ENCODE results near the gene TSPAN33.

The TSPAN33 gene

DNA sequence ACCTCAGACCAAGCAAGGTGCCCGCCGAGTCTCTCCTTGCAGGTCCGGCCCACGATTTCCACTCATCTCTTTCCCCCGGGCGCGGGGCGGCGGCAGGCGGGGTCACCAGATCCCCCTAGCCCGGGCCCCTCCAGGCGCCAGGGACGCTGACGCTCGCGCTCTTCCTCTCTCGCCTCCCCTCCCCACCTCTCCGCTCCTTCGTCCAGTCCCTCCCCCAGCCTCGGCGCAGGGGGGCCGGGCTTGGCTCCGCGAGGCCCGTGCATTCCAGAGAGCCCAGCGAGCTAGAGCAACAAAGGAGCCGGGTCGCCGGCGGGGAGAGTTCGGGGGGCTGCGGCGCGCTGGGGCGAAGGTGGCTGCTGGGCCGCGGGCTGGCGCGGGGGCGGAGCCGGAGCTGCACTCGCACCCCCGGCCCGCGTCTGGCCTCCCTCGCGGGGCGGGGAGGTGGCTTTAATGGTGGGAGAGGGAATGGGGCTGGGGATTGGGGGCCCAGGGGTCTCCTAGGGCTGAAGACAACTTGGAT, 43.9 kb downstream of the TSPAN33 start, which contains the start of gene SMO (continued):
- TF ChIP-seq, protein P1, sequence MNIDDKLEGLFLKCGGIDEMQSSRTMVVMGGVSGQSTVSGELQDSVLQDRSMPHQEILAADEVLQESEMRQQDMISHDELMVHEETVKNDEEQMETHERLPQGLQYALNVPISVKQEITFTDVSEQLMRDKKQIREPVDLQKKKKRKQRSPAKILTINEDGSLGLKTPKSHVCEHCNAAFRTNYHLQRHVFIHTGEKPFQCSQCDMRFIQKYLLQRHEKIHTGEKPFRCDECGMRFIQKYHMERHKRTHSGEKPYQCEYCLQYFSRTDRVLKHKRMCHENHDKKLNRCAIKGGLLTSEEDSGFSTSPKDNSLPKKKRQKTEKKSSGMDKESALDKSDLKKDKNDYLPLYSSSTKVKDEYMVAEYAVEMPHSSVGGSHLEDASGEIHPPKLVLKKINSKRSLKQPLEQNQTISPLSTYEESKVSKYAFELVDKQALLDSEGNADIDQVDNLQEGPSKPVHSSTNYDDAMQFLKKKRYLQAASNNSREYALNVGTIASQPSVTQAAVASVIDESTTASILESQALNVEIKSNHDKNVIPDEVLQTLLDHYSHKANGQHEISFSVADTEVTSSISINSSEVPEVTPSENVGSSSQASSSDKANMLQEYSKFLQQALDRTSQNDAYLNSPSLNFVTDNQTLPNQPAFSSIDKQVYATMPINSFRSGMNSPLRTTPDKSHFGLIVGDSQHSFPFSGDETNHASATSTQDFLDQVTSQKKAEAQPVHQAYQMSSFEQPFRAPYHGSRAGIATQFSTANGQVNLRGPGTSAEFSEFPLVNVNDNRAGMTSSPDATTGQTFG (tag by site-specific recombination; IDR thresholded peaks at IDR 0.05; ENCODE audit: borderline replicate concordance): no peak
- TF ChIP-seq KLF8 (tag by site-specific recombination; IDR thresholded peaks at IDR 0.05): no peak; the same call in 1 of the 2 replicates
- no peak for TF ChIP-seq PRDM1 (tag by site-specific recombination; IDR thresholded peaks at IDR 0.05)
- no peak for TF ChIP-seq ZNF19 (tag by site-specific recombination; IDR thresholded peaks at IDR 0.05; ENCODE audit: low read depth)
- no peak for TF ChIP-seq ZNF837 (tag by site-specific recombination; IDR thresholded peaks at IDR 0.05)
- TF ChIP-seq ZNF155 (tag by site-specific recombination; IDR thresholded peaks at IDR 0.05): no peak
- peak; percentile 55; the same call in 1 of the 2 replicates for TF ChIP-seq KLF9 (tag by site-specific recombination; IDR thresholded peaks at IDR 0.05; ENCODE audit: low read depth)
- TF ChIP-seq ZNF175 (tag by site-specific recombination; IDR thresholded peaks at IDR 0.05): no peak
- TF ChIP-seq ZFP41 (tag by site-specific recombination; IDR thresholded peaks at IDR 0.05; ENCODE audit: borderline replicate concordance): no peak
- TF ChIP-seq, protein P2, sequence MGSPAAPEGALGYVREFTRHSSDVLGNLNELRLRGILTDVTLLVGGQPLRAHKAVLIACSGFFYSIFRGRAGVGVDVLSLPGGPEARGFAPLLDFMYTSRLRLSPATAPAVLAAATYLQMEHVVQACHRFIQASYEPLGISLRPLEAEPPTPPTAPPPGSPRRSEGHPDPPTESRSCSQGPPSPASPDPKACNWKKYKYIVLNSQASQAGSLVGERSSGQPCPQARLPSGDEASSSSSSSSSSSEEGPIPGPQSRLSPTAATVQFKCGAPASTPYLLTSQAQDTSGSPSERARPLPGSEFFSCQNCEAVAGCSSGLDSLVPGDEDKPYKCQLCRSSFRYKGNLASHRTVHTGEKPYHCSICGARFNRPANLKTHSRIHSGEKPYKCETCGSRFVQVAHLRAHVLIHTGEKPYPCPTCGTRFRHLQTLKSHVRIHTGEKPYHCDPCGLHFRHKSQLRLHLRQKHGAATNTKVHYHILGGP (tag by site-specific recombination; IDR thresholded peaks at IDR 0.05): no peak
- TF ChIP-seq SCRT2 (tag by site-specific recombination; IDR thresholded peaks at IDR 0.05): no peak
- no peak for TF ChIP-seq YY2 (tag by site-specific recombination; IDR thresholded peaks at IDR 0.05)
- TF ChIP-seq ZNF514 (tag by site-specific recombination; IDR thresholded peaks at IDR 0.05): no peak
- TF ChIP-seq IKZF3 (tag by site-specific recombination; IDR thresholded peaks at IDR 0.05): no peak
- peak; percentile 47; the same call in 1 of the 2 replicates for TF ChIP-seq ZNF76 (tag by site-specific recombination; IDR thresholded peaks at IDR 0.05; ENCODE audit: borderline replicate concordance, low read depth)
- TF ChIP-seq ZNF184 (tag by site-specific recombination; IDR thresholded peaks at IDR 0.05): no peak
- no peak for TF ChIP-seq REPIN1 (tag by site-specific recombination; IDR thresholded peaks at IDR 0.05; ENCODE audit: low read depth)
- TF ChIP-seq ZNF416 (tag by site-specific recombination; IDR thresholded peaks at IDR 0.05): no peak
- TF ChIP-seq ZNF529 (tag by site-specific recombination; IDR thresholded peaks at IDR 0.05; ENCODE audit: insufficient replicate concordance): no peak
- no peak for TF ChIP-seq ZNF10 (tag by site-specific recombination; IDR thresholded peaks at IDR 0.05)
- TF ChIP-seq GFI1B (tag by site-specific recombination; IDR thresholded peaks at IDR 0.05): no peak
- no peak for TF ChIP-seq TRIM28 (IDR thresholded peaks at IDR 0.05; ENCODE audit: borderline replicate concordance, low read length)
- TF ChIP-seq ZNF121 (tag by site-specific recombination; IDR thresholded peaks at IDR 0.05): no peak
- TF ChIP-seq ZNF549 (tag by site-specific recombination; IDR thresholded peaks at IDR 0.05): no peak
- no peak; the same call in 1 of the 2 replicates for TF ChIP-seq ZNF140 (tag by site-specific recombination; IDR thresholded peaks at IDR 0.05)
- TF ChIP-seq RBAK (tag by site-specific recombination; IDR thresholded peaks at IDR 0.05): no peak
- TF ChIP-seq, protein P3, sequence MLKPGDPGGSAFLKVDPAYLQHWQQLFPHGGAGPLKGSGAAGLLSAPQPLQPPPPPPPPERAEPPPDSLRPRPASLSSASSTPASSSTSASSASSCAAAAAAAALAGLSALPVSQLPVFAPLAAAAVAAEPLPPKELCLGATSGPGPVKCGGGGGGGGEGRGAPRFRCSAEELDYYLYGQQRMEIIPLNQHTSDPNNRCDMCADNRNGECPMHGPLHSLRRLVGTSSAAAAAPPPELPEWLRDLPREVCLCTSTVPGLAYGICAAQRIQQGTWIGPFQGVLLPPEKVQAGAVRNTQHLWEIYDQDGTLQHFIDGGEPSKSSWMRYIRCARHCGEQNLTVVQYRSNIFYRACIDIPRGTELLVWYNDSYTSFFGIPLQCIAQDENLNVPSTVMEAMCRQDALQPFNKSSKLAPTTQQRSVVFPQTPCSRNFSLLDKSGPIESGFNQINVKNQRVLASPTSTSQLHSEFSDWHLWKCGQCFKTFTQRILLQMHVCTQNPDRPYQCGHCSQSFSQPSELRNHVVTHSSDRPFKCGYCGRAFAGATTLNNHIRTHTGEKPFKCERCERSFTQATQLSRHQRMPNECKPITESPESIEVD (tag by site-specific recombination; IDR thresholded peaks at IDR 0.05): no peak
- no peak for TF ChIP-seq ZFP3 (tag by site-specific recombination; IDR thresholded peaks at IDR 0.05; ENCODE audit: low read depth)

Data from HEK293 (cell line).